Pancreas (tissue), 10 donors: Measurements from ENCODE around the gene SMG7. TPM values are rescaled to one million over a fixed set of nuclear protein-coding genes. Genes with fewer than 3 reads are reported as not detected.
A peak's percentile ranks its signal among the peaks of the same experiment; 100 is the strongest.

Experiments
- ATAC-seq, 4 donors: fragments of 200-7000 bp; cut with Tn5 transposase; one replicate each; pipeline versions ENCODE4 v1.8.0 to v1.9.1; 2020; ENCODE audit warnings: mild to moderate bottlenecking in 4 of 4, moderate library complexity in 4 of 4
- DNase-seq, 6 donors: peaks; one replicate each; pipeline ENCODE4 v3.0.0-alpha.2; 2020
- FAIRE-seq: peaks from 2 replicates; lab custom pipeline; 2012; peaks lifted over from hg19 to GRCh38; lab: Jason Lieb, UNC
- H3K27ac ChIP-seq, 4 donors: fragments of 200-600 bp; sonication (generic); 1 replicate in 3 of 4; 2 replicates in 1 of 4; pipeline versions ENCODE4 v1.5.0 to v1.8.0; 2020
- H3K27me3 ChIP-seq, 4 donors: fragments of 200-600 bp; one replicate each; pipeline ENCODE4 v1.8.0; 2021
- H3K36me3 ChIP-seq, 3 donors: fragments of 200-600 bp; sonication (generic) in 1 of 3; one replicate each; pipeline versions ENCODE4 v1.5.0 to v1.8.0; 2020 to 2021
- H3K4me1 ChIP-seq, 3 donors: fragments of 200-600 bp; one replicate each; pipeline ENCODE4 v1.8.0; 2021
- H3K4me3 ChIP-seq, 4 donors: fragments of 200-600 bp; sonication (generic) in 2 of 4; one replicate each; pipeline versions ENCODE4 v1.5.0 to v1.8.0; 2020 to 2021
- H3K9me3 ChIP-seq, 4 donors: fragments of 200-600 bp; one replicate each; pipeline ENCODE4 v1.8.0; 2021
- WGBS, 2 donors: extraction: QIAGEN DNeasy Blood & Tissue Kit; methylation state at CpG; one replicate each; pipeline ENCODE4 v1.1.7; 2013; 5-methylcytosine and 5-hydroxymethylcytosine counted together
- intact Hi-C, 3 donors: fragments of 100-400 bp; cut with DNase I; formaldehyde crosslinking; loops; one replicate each; pipeline versions ENCODE4 v1.11.1 to v1.14.2; 2022
- polyA plus RNA-seq, 2 donors: library from polyadenylated mRNA; stranded (reverse); fragments of 200-250 nt; gene quantifications; one replicate each; pipeline ENCODE4 v1.2.3, GENCODE V29; 2013
- total RNA-seq, 6 donors: library from RNA; stranded (reverse); fragmentation: NEBNext Ultra II Directional in 4 of 6; extraction: Animal tissue kit (Norgen Biotek cat#: 25700) in 4 of 6; gene quantifications; one replicate each; pipeline versions ENCODE4 v1.2.1 to v1.2.4, GENCODE V29; 2021 to 2023
- TF ChIP-seq, protein P1 (sequence below), 4 donors: fragments of 200-600 bp; sonication (generic) in 3 of 4; IDR thresholded peaks; one replicate each; pipeline versions ENCODE4 v1.5.0 to v1.8.0; 2021; ENCODE audit warnings: antibody characterized with exemption in 4 of 4
- donor health status: healthy with polysubstance abuse.
- donor health status: DM: no; HTN: no; CAD: no; lungs with moderate emphysema.
- donor health status: DM: no; HTN: no; CAD: no.
- donor health status: control.
- donor health status: control.
- donor health status: Bipolar disorder and iron deficiency.
- donor health status: DM: yes; HTN: yes; CAD: no.
- donor health status: DM: no; HTN: no; CAD: no.
- donor health status: DM: no; HTN: no; CAD: no.
- donor health status: DM: yes; HTN: yes; CAD: no.

Gene SMG7
- total and polyA plus RNA-seq, 8 donors = 11.7 to 36.5 (median 23.9) TPM

DNA sequence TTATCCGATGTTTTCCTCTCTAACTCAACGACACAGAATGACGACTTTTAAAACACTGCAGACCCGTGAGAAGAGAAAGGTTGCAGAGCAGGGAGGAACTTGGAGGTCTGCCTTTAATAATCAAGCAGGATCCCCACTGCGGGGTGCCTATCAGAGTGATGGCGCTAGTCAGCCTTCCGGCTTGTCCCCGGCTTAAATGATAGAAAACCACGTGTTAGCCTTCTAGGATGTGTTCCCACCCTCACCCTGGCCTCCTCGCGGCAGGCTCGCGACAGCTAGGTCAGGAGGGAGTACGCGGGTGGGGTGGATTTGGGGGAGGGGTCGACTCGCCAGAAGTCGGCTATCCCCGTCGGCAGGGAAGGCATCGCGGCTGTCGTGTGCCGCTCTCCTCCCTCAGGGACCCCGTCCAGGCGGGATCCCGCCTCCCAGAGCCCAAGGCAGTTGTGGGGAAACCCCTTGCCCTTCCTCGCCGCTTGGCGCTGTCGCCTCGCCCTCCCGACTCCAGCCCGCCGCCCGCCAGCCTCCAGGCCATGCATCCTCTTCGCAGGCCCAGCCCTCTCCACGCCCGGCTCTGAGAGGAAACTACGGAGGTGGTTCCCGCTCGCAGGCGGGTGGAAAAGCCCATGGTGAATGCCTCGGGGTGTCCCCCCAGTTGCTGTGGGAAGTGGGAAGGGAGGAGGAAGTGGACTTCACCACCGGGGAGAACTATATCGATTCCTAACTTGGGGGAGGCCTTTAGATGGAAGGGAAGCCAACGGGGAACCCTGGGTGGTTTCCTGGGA, 1.1 kb upstream of the SMG7 start:
- FAIRE-seq = no peak

GRCh38 chr1:183471743-183472487, 384 bp upstream of the SMG7 start:
- Histone ChIP-seq H3K27ac (peak overlapping the region; percentile 97 to 98 (median 98)), H3K27me3 (no peaks in the 10 kb centered on the region), H3K36me3 (no peaks in the 10 kb centered on the region), H3K4me3 (peak overlapping the region; percentile 79 to 98 (median 88)), H3K9me3 (no peaks in the 10 kb centered on the region), H3K4me1 (peaks cover 4 to 31% (median 4%) of the 10 kb centered on the region in 3 donors)
- DNase-seq = peak; percentile 93 to 99 (median 97)
- no peak for FAIRE-seq
- intact Hi-C loops = loop anchor here in 1 of 3 donors (10.0 kb wide), 1 partner anchor 63 kb away; no protein-coding TSS in a partner anchor
- 0 to 1% methylated on average over 34 to 42 of the region's 42 CpGs for WGBS, 2 donors
- ATAC-seq = peak; percentile 77 to 84 (median 80)
- TF ChIP-seq, protein P1, sequence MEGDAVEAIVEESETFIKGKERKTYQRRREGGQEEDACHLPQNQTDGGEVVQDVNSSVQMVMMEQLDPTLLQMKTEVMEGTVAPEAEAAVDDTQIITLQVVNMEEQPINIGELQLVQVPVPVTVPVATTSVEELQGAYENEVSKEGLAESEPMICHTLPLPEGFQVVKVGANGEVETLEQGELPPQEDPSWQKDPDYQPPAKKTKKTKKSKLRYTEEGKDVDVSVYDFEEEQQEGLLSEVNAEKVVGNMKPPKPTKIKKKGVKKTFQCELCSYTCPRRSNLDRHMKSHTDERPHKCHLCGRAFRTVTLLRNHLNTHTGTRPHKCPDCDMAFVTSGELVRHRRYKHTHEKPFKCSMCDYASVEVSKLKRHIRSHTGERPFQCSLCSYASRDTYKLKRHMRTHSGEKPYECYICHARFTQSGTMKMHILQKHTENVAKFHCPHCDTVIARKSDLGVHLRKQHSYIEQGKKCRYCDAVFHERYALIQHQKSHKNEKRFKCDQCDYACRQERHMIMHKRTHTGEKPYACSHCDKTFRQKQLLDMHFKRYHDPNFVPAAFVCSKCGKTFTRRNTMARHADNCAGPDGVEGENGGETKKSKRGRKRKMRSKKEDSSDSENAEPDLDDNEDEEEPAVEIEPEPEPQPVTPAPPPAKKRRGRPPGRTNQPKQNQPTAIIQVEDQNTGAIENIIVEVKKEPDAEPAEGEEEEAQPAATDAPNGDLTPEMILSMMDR (IDR thresholded peaks at IDR 0.05) = no peak

More for the DNA sequence above, 1.1 kb upstream of the SMG7 start:
- H3K27ac ChIP-seq = peak overlapping the region; percentile 97 to 98 (median 98)
- no peaks in the 10 kb centered on the region for H3K27me3 ChIP-seq
- no peaks in the 10 kb centered on the region for H3K9me3 ChIP-seq
- peak; percentile 61 to 67 (median 66) for ATAC-seq
- peak overlapping the region; percentile 79 to 98 (median 88) for H3K4me3 ChIP-seq
- intact Hi-C loops = loop anchor here in 1 of 3 donors (10.0 kb wide), 1 partner anchor 64 kb away; no protein-coding TSS in a partner anchor
- no peaks in the 10 kb centered on the region for H3K36me3 ChIP-seq
- peak; percentile 79 to 90 (median 82) for DNase-seq
- WGBS, 2 donors = 0% methylated on average over 47 of the region's 47 CpGs
- TF ChIP-seq, protein P1 (IDR thresholded peaks at IDR 0.05) = no peak
- peaks cover 4 to 25% (median 4%) of the 10 kb centered on the region in 3 donors for H3K4me1 ChIP-seq

- H3K27ac ChIP-seq = peak overlapping the region in 1 of 4 donors; percentile 97
- FAIRE-seq (no peak), DNase-seq (no peak), ATAC-seq (no peak)
- peak overlapping the region; percentile 79 to 98 (median 88) for H3K4me3 ChIP-seq
- TF ChIP-seq, protein P1 (IDR thresholded peaks at IDR 0.05) = no peak
- H3K27me3 ChIP-seq = no peaks in the 10 kb centered on the region
- WGBS, 2 donors = 8 to 12% methylated on average over 9 of the region's 9 CpGs
- peaks cover 4 to 37% (median 4%) of the 10 kb centered on the region in 3 donors for H3K4me1 ChIP-seq
- no peaks in the 10 kb centered on the region for H3K9me3 ChIP-seq
- no peaks in the 10 kb centered on the region for H3K36me3 ChIP-seq
- intact Hi-C loops = loop anchor here in 1 of 3 donors (10.0 kb wide), 1 partner anchor 62 kb away; no protein-coding TSS in a partner anchor
Measured at GRCh38 chr1:183473217-183473536, 878 bp downstream of the SMG7 start.

- Histone ChIP-seq H3K9me3 (no peaks in the 10 kb centered on the region), H3K27me3 (no peaks in the 10 kb centered on the region), H3K36me3 (no peaks in the 10 kb centered on the region), H3K4me1 (peaks cover 4 to 48% (median 5%) of the 10 kb centered on the region in 3 donors), H3K27ac (no peak overlapping the region), H3K4me3 (no peak overlapping the region)
- 48 to 59% methylated on average over 3 of the region's 3 CpGs for WGBS, 2 donors
- intact Hi-C loops = loop anchor here in 1 of 3 donors (10.0 kb wide), 1 partner anchor 59 kb away; no protein-coding TSS in a partner anchor
- ATAC-seq (no peak), DNase-seq (no peak), FAIRE-seq (no peak)
- TF ChIP-seq, protein P1 (IDR thresholded peaks at IDR 0.05) = no peak
Measured at GRCh38 chr1:183476081-183476480, 3.8 kb downstream of the SMG7 start.
